ENCODE data around the gene P2RX3. TPM values are rescaled to one million over a fixed set of nuclear protein-coding genes. Genes with fewer than 3 reads are reported as not detected.

Gene P2RX3
- total and polyA plus RNA-seq, 2 donors (not counting 1 experiment from before 2014, with no cell fraction given): not detected

- Histone ChIP-seq H3K36me3 (ENCODE audit: control insufficient read depth, insufficient read depth, low read length) (peaks cover 6% of the 10 kb centered on the region), H2AFZ (ENCODE audit: low read length) (no peak overlapping the region), H3K9ac (ENCODE audit: insufficient read depth, low read length) (no peak overlapping the region), H3K4me1 (ENCODE audit: control insufficient read depth, extremely low read depth, insufficient read depth, low read length) (peaks cover 2% of the 10 kb centered on the region), H3K79me2 (ENCODE audit: control insufficient read depth, insufficient read depth, low read length) (no peaks in the 10 kb centered on the region), H3K4me2 (ENCODE audit: extremely low read depth, insufficient read depth, low read length) (no peak overlapping the region), H4K20me1 (ENCODE audit: control insufficient read depth, extremely low read depth, insufficient read depth, low read length) (no peaks in the 10 kb centered on the region), H3K4me3 (replicated peaks in 1 of 4; ENCODE audit: control extremely low read depth in 1 of 4, insufficient read depth in 1 of 4, low read depth in 3 of 4, low read length in 4 of 4) (no peak overlapping the region), H3K27me3 (ENCODE audit: control insufficient read depth, insufficient read depth, low read length) (no peaks in the 10 kb centered on the region), H3K27ac (ENCODE audit: insufficient read depth, low read length) (no peak overlapping the region), H3K9me3 (ENCODE audit: control insufficient read depth, insufficient read depth, low read depth, low read length) (no peaks in the 10 kb centered on the region)
- DNase-seq (ENCODE audit: low read depth in 2 of 2): no peak
- TF ChIP-seq, protein P1, sequence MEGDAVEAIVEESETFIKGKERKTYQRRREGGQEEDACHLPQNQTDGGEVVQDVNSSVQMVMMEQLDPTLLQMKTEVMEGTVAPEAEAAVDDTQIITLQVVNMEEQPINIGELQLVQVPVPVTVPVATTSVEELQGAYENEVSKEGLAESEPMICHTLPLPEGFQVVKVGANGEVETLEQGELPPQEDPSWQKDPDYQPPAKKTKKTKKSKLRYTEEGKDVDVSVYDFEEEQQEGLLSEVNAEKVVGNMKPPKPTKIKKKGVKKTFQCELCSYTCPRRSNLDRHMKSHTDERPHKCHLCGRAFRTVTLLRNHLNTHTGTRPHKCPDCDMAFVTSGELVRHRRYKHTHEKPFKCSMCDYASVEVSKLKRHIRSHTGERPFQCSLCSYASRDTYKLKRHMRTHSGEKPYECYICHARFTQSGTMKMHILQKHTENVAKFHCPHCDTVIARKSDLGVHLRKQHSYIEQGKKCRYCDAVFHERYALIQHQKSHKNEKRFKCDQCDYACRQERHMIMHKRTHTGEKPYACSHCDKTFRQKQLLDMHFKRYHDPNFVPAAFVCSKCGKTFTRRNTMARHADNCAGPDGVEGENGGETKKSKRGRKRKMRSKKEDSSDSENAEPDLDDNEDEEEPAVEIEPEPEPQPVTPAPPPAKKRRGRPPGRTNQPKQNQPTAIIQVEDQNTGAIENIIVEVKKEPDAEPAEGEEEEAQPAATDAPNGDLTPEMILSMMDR (conservative IDR thresholded peaks at IDR 0.05 in 1 of 2, IDR thresholded peaks at IDR 0.05 in 1 of 2; ENCODE audit: low read depth in 1 of 2, low read length in 2 of 2): no peak
- no peak for TF ChIP-seq EZH2 (IDR thresholded peaks at IDR 0.05; ENCODE audit: low read length, missing control alignments)
Measured at GRCh38 chr11:57414612-57415212, 76.6 kb downstream of the P2RX3 start.

DNA sequence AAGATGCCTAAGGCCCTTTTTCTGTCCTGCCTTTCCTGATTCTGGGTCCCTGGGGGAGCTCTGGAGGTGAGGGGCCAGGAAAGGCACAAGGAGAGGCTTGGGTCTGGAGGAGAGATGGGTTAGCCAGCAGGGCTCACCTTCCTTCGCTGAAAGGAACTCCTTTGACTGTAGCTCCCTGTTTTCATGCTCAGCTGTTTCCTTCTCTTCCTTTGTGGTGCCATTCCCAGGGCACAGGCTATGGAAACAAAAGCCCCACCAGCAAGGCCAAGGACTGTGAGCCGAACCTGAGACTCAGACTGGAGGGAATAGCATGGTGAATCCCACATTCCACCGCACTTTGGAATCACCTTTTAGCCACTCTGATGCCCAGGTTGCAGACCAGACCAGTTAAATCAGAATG lies 78.3 kb downstream of the P2RX3 start:
- TF ChIP-seq, protein P1 (conservative IDR thresholded peaks at IDR 0.05 in 1 of 2, IDR thresholded peaks at IDR 0.05 in 1 of 2; ENCODE audit: low read depth in 1 of 2, low read length in 2 of 2): no peak
- no peak for TF ChIP-seq EZH2 (IDR thresholded peaks at IDR 0.05; ENCODE audit: low read length, missing control alignments)
- H3K36me3 ChIP-seq (ENCODE audit: control insufficient read depth, insufficient read depth, low read length): peaks cover 6% of the 10 kb centered on the region
- no peak for DNase-seq (ENCODE audit: low read depth in 2 of 2)
- no peak overlapping the region for H2AFZ ChIP-seq (ENCODE audit: low read length)
- H3K4me3 ChIP-seq (replicated peaks in 1 of 4; ENCODE audit: control extremely low read depth in 1 of 4, insufficient read depth in 1 of 4, low read depth in 3 of 4, low read length in 4 of 4): no peak overlapping the region
- H3K27me3 ChIP-seq (ENCODE audit: control insufficient read depth, insufficient read depth, low read length): no peaks in the 10 kb centered on the region
- H3K9ac ChIP-seq (ENCODE audit: insufficient read depth, low read length): no peak overlapping the region
- H3K79me2 ChIP-seq (ENCODE audit: control insufficient read depth, insufficient read depth, low read length): no peaks in the 10 kb centered on the region
- H3K9me3 ChIP-seq (ENCODE audit: control insufficient read depth, insufficient read depth, low read depth, low read length): no peaks in the 10 kb centered on the region
- no peak overlapping the region for H3K27ac ChIP-seq (ENCODE audit: insufficient read depth, low read length)
- H3K4me2 ChIP-seq (ENCODE audit: extremely low read depth, insufficient read depth, low read length): no peak overlapping the region
- H3K4me1 ChIP-seq (ENCODE audit: control insufficient read depth, extremely low read depth, insufficient read depth, low read length): no peaks in the 10 kb centered on the region
- no peaks in the 10 kb centered on the region for H4K20me1 ChIP-seq (ENCODE audit: control insufficient read depth, extremely low read depth, insufficient read depth, low read length)

DNA sequence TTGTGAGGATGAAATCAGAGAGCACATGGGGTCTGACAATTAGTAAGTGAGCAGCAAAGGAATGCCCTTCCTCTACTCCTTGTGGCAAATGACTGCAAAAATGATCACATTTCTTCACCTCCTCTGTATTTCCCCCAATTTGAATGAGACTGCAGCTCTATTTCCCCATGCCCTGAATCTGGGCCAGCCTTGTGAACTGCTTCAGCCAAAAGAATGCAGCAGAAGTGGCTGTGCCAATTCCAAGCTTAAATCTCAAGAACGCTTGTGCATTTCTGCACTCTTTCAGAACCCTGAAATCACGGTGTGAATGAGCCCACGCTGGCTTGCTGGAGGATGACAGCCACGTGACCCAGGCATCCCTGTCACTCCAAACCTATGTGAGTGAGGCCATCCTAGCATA lies 78.9 kb downstream of the P2RX3 start:
- H3K4me1 ChIP-seq (ENCODE audit: control insufficient read depth, extremely low read depth, insufficient read depth, low read length): no peaks in the 10 kb centered on the region
- H3K4me2 ChIP-seq (ENCODE audit: extremely low read depth, insufficient read depth, low read length): no peak overlapping the region
- TF ChIP-seq, protein P1 (conservative IDR thresholded peaks at IDR 0.05 in 1 of 2, IDR thresholded peaks at IDR 0.05 in 1 of 2; ENCODE audit: low read depth in 1 of 2, low read length in 2 of 2): no peak
- no peak for TF ChIP-seq EZH2 (IDR thresholded peaks at IDR 0.05; ENCODE audit: low read length, missing control alignments)
- no peaks in the 10 kb centered on the region for H4K20me1 ChIP-seq (ENCODE audit: control insufficient read depth, extremely low read depth, insufficient read depth, low read length)
- DNase-seq (ENCODE audit: low read depth in 2 of 2): peak; percentile 61 to 62
- no peaks in the 10 kb centered on the region for H3K27me3 ChIP-seq (ENCODE audit: control insufficient read depth, insufficient read depth, low read length)
- no peak overlapping the region for H3K4me3 ChIP-seq (replicated peaks in 1 of 4; ENCODE audit: control extremely low read depth in 1 of 4, insufficient read depth in 1 of 4, low read depth in 3 of 4, low read length in 4 of 4)
- H2AFZ ChIP-seq (ENCODE audit: low read length): no peak overlapping the region
- no peaks in the 10 kb centered on the region for H3K79me2 ChIP-seq (ENCODE audit: control insufficient read depth, insufficient read depth, low read length)
- no peaks in the 10 kb centered on the region for H3K9me3 ChIP-seq (ENCODE audit: control insufficient read depth, insufficient read depth, low read depth, low read length)
- no peak overlapping the region for H3K27ac ChIP-seq (ENCODE audit: insufficient read depth, low read length)
- H3K36me3 ChIP-seq (ENCODE audit: control insufficient read depth, insufficient read depth, low read length): peaks cover 8% of the 10 kb centered on the region
- H3K9ac ChIP-seq (ENCODE audit: insufficient read depth, low read length): no peak overlapping the region

Measured in fibroblast of lung (primary cell).